ENCODE measurements around the gene CAMK2N1. TPM values are rescaled to one million over a fixed set of nuclear protein-coding genes. Genes with fewer than 3 reads are reported as not detected.
A peak's percentile ranks its signal among the peaks of the same experiment; 100 is the strongest.

The CAMK2N1 gene
- total RNA-seq = 0.36 and 1.5 TPM in 2 replicates

DNA sequence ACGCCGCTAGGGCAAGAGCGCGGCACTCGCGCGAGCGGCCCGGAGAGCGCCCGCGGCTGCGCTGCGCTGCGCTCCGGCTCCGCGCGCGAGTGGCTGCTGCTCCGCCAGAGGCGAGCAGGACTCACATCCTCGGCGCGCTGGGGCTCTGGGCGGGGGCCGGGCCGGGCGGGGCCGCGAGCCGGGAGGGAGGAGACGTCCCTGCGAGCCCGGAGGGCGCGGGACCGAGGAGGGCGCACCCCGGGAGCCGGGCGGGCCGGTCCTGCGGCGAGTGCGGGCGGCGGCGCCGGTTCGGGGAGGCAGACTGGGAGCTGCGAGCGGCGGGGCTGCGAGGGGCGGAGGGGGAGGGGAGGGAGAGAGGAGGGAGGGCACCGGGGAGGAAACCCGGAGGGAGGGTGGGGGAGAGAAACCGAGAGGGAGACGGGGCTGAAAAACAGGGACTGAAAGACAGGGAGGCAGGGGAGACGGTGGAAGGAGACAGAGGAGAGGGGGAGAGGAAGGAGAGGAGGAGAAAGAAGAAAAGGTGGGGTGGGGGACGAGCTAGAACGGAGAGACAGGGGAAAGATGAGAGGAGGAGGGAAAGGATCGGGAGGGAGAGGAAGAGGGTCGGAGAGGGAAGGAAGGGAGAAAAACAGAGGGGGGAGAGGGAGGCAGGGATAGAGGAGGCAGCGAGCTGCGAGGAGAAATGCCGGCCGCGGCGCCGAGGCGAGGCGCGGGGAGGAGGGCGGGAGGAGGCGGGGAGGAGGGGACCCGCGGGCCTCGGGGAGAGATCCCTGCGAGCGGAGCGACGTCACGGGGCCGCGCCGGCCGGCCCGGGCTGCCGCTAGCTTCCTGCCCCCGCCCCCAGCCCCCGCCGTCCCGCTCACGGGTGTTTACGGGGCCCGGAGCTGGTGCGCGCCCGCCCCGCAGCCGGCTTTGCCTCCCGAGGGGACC lies at the start of gene CAMK2N1:
CAMK2N1 (minus strand) TSS at position 684 of the 930 bp plus-strand sequence. CDS start 831 bp downstream, outside the sequence.
- H3K4me1 ChIP-seq (ENCODE audit: insufficient read depth, low read length) = no peaks in the 10 kb centered on the region
- peak within 1 kb of the TSS; percentile 81 for H3K4me2 ChIP-seq (ENCODE audit: insufficient read depth, low read length)
- no peaks in the 10 kb centered on the region for H4K20me1 ChIP-seq (ENCODE audit: insufficient read depth, low read length)
- H3K4me3 ChIP-seq (ENCODE audit: insufficient read depth, low read length) = peak within 1 kb of the TSS; percentile 68
- no peaks in the 10 kb centered on the region for H3K79me2 ChIP-seq (ENCODE audit: insufficient read depth, low read length)
- H3K27ac ChIP-seq (ENCODE audit: low read depth, low read length) = no peak within 1 kb of the TSS
- no peaks in the 10 kb centered on the region for H3K36me3 ChIP-seq (ENCODE audit: insufficient read depth, low read length)
- H3K27me3 ChIP-seq (ENCODE audit: insufficient read depth, low read length) = peaks cover 41% of the 10 kb centered on the region
- H3K9me3 ChIP-seq (ENCODE audit: low read depth, low read length) = no peaks in the 10 kb centered on the region
- peak; percentile 95 for DNase-seq (ENCODE audit: insufficient read length, low spot score, missing footprints)
- TF ChIP-seq, protein P1, sequence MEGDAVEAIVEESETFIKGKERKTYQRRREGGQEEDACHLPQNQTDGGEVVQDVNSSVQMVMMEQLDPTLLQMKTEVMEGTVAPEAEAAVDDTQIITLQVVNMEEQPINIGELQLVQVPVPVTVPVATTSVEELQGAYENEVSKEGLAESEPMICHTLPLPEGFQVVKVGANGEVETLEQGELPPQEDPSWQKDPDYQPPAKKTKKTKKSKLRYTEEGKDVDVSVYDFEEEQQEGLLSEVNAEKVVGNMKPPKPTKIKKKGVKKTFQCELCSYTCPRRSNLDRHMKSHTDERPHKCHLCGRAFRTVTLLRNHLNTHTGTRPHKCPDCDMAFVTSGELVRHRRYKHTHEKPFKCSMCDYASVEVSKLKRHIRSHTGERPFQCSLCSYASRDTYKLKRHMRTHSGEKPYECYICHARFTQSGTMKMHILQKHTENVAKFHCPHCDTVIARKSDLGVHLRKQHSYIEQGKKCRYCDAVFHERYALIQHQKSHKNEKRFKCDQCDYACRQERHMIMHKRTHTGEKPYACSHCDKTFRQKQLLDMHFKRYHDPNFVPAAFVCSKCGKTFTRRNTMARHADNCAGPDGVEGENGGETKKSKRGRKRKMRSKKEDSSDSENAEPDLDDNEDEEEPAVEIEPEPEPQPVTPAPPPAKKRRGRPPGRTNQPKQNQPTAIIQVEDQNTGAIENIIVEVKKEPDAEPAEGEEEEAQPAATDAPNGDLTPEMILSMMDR (IDR thresholded peaks at IDR 0.05; ENCODE audit: extremely low read depth, low read depth, low read length) = no peak
- peak within 1 kb of the TSS; percentile 80 for H2AFZ ChIP-seq (ENCODE audit: low read length)

DNA sequence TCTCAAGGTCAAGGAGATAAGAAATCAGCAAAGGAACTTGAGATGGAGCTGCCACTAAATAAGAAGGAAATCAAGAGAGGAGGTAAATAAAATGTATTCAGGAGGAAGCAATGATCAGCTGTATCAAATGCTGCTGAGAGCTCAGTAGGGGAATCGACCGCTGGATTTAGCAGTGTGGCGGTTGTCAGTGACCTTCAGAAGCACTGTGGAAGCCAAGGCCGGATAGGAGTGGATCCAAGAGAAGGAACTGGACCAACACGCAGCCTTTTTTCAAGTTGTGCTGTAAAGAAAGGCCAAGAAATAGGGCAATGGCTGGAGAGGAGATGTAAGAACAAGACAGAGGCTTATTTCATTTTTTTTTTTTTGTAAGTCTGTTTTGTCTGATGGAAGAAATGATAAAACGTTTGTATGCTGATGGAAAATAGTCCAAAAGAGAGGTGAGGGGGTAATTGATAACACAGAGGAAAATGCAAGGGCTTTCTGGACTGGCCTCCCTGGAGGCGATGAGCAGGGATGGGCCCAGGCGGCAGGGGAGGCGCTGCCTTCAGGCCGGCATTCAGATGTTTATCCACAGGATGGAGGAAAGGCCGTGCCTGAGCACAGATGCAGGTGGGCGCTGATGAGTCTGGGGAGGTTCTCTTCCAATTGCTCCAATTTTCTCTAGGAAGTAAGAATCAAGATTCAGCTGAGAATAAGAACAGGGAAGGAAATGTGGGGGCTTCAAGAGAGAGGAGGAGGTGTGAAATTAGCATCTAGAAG lies 48.8 kb upstream of the CAMK2N1 start:
- no peak for DNase-seq (ENCODE audit: insufficient read length, low spot score, missing footprints)
- no peaks in the 10 kb centered on the region for H3K9me3 ChIP-seq (ENCODE audit: low read depth, low read length)
- H3K27ac ChIP-seq (ENCODE audit: low read depth, low read length) = no peak overlapping the region
- no peaks in the 10 kb centered on the region for H4K20me1 ChIP-seq (ENCODE audit: insufficient read depth, low read length)
- no peak overlapping the region for H3K4me3 ChIP-seq (ENCODE audit: insufficient read depth, low read length)
- no peak overlapping the region for H3K4me2 ChIP-seq (ENCODE audit: insufficient read depth, low read length)
- TF ChIP-seq, protein P1 (IDR thresholded peaks at IDR 0.05; ENCODE audit: extremely low read depth, low read depth, low read length) = no peak
- peaks cover 39% of the 10 kb centered on the region for H3K27me3 ChIP-seq (ENCODE audit: insufficient read depth, low read length)
- no peaks in the 10 kb centered on the region for H3K4me1 ChIP-seq (ENCODE audit: insufficient read depth, low read length)
- H3K36me3 ChIP-seq (ENCODE audit: insufficient read depth, low read length) = no peaks in the 10 kb centered on the region
- no peaks in the 10 kb centered on the region for H3K79me2 ChIP-seq (ENCODE audit: insufficient read depth, low read length)
- H2AFZ ChIP-seq (ENCODE audit: low read length) = no peak overlapping the region

DNA sequence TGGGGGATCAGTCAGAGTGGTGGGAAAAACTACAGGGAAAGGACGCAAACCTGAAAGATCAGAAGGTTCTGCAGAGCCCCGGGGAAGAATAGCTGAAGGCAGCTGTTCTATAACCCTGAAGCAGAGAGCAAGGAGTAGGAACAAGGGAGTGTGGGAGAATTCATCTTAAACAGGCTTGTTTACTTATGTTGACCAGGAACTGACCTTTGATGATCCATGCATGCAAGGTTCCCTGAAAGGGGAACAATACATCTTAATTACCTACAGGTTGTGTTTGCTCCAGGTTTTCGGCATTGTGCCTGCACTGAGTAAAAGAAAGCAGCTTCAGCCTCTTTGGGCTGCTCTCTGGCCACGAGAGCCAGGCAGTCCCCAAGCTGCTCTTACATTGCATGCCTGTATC lies 47.6 kb upstream of the CAMK2N1 start:
- Histone ChIP-seq H3K36me3 (ENCODE audit: insufficient read depth, low read length) (no peaks in the 10 kb centered on the region), H3K4me3 (ENCODE audit: insufficient read depth, low read length) (no peak overlapping the region), H3K9me3 (ENCODE audit: low read depth, low read length) (peaks cover 4% of the 10 kb centered on the region), H3K4me1 (ENCODE audit: insufficient read depth, low read length) (no peaks in the 10 kb centered on the region), H2AFZ (ENCODE audit: low read length) (no peak overlapping the region), H4K20me1 (ENCODE audit: insufficient read depth, low read length) (no peaks in the 10 kb centered on the region), H3K27me3 (ENCODE audit: insufficient read depth, low read length) (peaks cover 50% of the 10 kb centered on the region), H3K27ac (ENCODE audit: low read depth, low read length) (no peak overlapping the region), H3K4me2 (ENCODE audit: insufficient read depth, low read length) (no peak overlapping the region), H3K79me2 (ENCODE audit: insufficient read depth, low read length) (no peaks in the 10 kb centered on the region)
- no peak for DNase-seq (ENCODE audit: insufficient read length, low spot score, missing footprints)
- TF ChIP-seq, protein P1 (IDR thresholded peaks at IDR 0.05; ENCODE audit: extremely low read depth, low read depth, low read length) = no peak

DNA sequence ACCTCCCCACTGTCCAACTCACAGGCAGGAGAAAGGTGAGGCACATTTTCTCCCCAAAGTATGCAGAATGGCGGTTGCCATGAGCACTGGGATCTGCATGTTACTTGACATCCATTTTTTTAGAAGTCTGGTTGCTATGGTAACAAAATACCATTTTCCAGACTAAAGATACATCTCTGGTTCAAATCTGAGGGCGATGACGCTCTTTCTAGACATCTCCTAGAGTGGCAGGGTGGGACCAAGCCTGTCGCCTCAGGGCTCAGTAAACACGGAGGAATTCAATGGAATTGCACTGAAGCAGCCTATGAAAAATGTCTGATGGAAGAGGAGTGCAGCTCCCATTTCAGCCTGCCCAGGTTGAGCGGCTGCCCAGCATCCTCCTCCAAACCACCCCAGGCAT lies 44.9 kb upstream of the CAMK2N1 start:
- TF ChIP-seq, protein P1 (IDR thresholded peaks at IDR 0.05; ENCODE audit: extremely low read depth, low read depth, low read length) = no peak
- no peaks in the 10 kb centered on the region for H3K36me3 ChIP-seq (ENCODE audit: insufficient read depth, low read length)
- H3K27ac ChIP-seq (ENCODE audit: low read depth, low read length) = no peak overlapping the region
- no peak for DNase-seq (ENCODE audit: insufficient read length, low spot score, missing footprints)
- no peaks in the 10 kb centered on the region for H3K4me1 ChIP-seq (ENCODE audit: insufficient read depth, low read length)
- peaks cover 75% of the 10 kb centered on the region for H3K27me3 ChIP-seq (ENCODE audit: insufficient read depth, low read length)
- H4K20me1 ChIP-seq (ENCODE audit: insufficient read depth, low read length) = no peaks in the 10 kb centered on the region
- H2AFZ ChIP-seq (ENCODE audit: low read length) = no peak overlapping the region
- H3K4me2 ChIP-seq (ENCODE audit: insufficient read depth, low read length) = no peak overlapping the region
- H3K79me2 ChIP-seq (ENCODE audit: insufficient read depth, low read length) = no peaks in the 10 kb centered on the region
- peaks cover 4% of the 10 kb centered on the region for H3K9me3 ChIP-seq (ENCODE audit: low read depth, low read length)
- H3K4me3 ChIP-seq (ENCODE audit: insufficient read depth, low read length) = no peak overlapping the region
